Measurements from ENCODE around the gene NDP.
"Not testable (repeated sequence)": the region's sequence is repeated elsewhere in the genome, so short reads cannot be mapped to it uniquely, and the experiment has no call there.

Gene NDP

GRCh38 chrX:43970528-43970927 lies 2.7 kb downstream of the NDP start:
- no peak for DNase-seq (ENCODE audit: low read depth)

GRCh38 chrX:43969504-43970501 lies 3.4 kb downstream of the NDP start:
- no peak for DNase-seq (ENCODE audit: low read depth)

- no peak for DNase-seq (ENCODE audit: low read depth)
Observed at GRCh38 chrX:43968359-43968781, 4.8 kb downstream of the NDP start.

GRCh38 chrX:43964936-43965335 lies 8.3 kb downstream of the NDP start:
- DNase-seq (ENCODE audit: low read depth): no peak

- no peak for DNase-seq (ENCODE audit: low read depth)
Observed at GRCh38 chrX:43963726-43964125, 9.5 kb downstream of the NDP start.

- no peak for DNase-seq (ENCODE audit: low read depth)
Observed at GRCh38 chrX:43962636-43963035, 10.6 kb downstream of the NDP start.

- DNase-seq (ENCODE audit: low read depth): no peak
Observed at GRCh38 chrX:43961699-43962098, 11.5 kb downstream of the NDP start.

GRCh38 chrX:43958529-43958928 lies 14.7 kb downstream of the NDP start:
- no peak for DNase-seq (ENCODE audit: low read depth)

- no peak for DNase-seq (ENCODE audit: low read depth)
Observed at GRCh38 chrX:43956034-43956433, 17.2 kb downstream of the NDP start.

GRCh38 chrX:43953218-43953617 lies 20.0 kb downstream of the NDP start:
- no peak for DNase-seq (ENCODE audit: low read depth)

GRCh38 chrX:43949669-43950068 lies 23.5 kb downstream of the NDP start:
- DNase-seq (ENCODE audit: low read depth): no peak

GRCh38 chrX:43940816-43941474 lies 32.2 kb downstream of the NDP start:
- no peak for DNase-seq (ENCODE audit: low read depth)

GRCh38 chrX:43939187-43939926 lies 33.8 kb downstream of the NDP start:
- no peak for DNase-seq (ENCODE audit: low read depth)

GRCh38 chrX:43922032-43922431 lies 51.2 kb downstream of the NDP start:
- DNase-seq (ENCODE audit: low read depth): not testable (repeated sequence)

GRCh38 chrX:43910772-43911171 lies 62.4 kb downstream of the NDP start:
- DNase-seq (ENCODE audit: low read depth): not testable (repeated sequence)

- no peak for DNase-seq (ENCODE audit: low read depth)
Observed at GRCh38 chrX:43910012-43910411, 63.2 kb downstream of the NDP start.

GRCh38 chrX:43909141-43909540 lies 64.0 kb downstream of the NDP start:
- no peak for DNase-seq (ENCODE audit: low read depth)

- DNase-seq (ENCODE audit: low read depth): no peak
Observed at GRCh38 chrX:43899878-43900815, 73.0 kb downstream of the NDP start.
